ENCODE results near the gene MED27. TPM values are rescaled to one million over a fixed set of nuclear protein-coding genes. Genes with fewer than 3 reads are reported as not detected.

MED27 gene
- total RNA-seq, 1 donor from 2014 or later, result 21.3 TPM

DNA sequence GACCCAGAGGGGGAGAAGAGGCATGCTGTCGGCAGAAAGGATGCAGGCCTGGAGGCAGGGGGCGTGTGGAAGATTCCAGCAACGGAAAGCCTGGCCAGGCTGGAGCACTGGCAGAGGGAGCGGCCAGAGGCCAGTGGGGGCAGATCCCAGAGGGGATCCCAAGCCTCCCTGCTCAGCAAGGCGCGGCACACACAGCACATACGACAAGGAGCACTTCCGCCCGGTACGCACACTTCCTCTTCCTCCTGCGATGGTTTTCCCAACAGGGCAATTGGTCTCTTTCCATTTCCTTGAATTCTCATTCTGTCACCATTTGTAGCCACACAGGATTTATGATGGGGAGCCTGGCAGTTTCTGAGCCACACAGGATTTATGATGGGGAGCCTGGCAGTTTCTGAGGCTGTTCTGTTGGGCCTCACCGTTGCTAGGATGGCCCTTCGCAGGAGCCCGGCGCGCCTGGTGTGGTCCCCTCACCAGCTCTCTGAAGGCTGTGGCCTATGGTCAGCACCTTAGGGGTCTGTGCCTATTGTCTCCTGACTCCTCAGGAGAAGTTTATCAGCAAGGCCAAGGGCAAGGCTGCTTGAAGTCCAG lies 216.3 kb downstream of the MED27 start:
- no peak for DNase-seq (ENCODE audit: low read depth)
- H3K4me3 ChIP-seq (ENCODE audit: low read depth, low read length), result no peak overlapping the region
- no peak for TF ChIP-seq CTCF (conservative IDR thresholded peaks at IDR 0.05; ENCODE audit: low read depth, low read length)

- H3K4me3 ChIP-seq (ENCODE audit: low read depth, low read length), result no peak overlapping the region
- TF ChIP-seq CTCF (conservative IDR thresholded peaks at IDR 0.05; ENCODE audit: low read depth, low read length), result no peak
- no peak for DNase-seq (ENCODE audit: low read depth)
These were observed 217.4 kb downstream of the MED27 start for GRCh38 chr9:131862261-131862660.

- no peak for TF ChIP-seq CTCF (conservative IDR thresholded peaks at IDR 0.05; ENCODE audit: low read depth, low read length)
- no peak for DNase-seq (ENCODE audit: low read depth)
- no peak overlapping the region for H3K4me3 ChIP-seq (ENCODE audit: low read depth, low read length)
These were observed 219.2 kb downstream of the MED27 start for GRCh38 chr9:131860430-131860829.

DNA sequence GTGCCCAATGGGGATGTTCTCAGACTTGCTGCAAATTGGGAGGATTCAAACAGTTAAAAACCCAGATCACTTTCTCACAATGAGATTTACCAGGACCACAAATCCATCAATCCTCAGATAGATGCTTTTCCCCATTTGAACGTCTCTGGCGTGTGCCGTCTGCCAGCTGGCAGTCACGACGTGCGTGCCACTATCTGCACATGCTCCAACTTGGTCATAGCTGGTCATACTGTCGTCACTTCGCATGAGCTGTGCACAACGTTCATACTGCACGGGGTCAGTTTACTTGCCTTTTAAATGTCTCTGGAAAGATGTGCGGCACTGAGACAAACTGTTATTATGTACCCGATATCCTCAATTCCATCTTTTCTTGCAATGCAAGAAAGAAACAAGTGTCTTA lies 221.5 kb downstream of the MED27 start:
- TF ChIP-seq CTCF (conservative IDR thresholded peaks at IDR 0.05; ENCODE audit: low read depth, low read length), result no peak
- no peak for DNase-seq (ENCODE audit: low read depth)
- no peak overlapping the region for H3K4me3 ChIP-seq (ENCODE audit: low read depth, low read length)

DNA sequence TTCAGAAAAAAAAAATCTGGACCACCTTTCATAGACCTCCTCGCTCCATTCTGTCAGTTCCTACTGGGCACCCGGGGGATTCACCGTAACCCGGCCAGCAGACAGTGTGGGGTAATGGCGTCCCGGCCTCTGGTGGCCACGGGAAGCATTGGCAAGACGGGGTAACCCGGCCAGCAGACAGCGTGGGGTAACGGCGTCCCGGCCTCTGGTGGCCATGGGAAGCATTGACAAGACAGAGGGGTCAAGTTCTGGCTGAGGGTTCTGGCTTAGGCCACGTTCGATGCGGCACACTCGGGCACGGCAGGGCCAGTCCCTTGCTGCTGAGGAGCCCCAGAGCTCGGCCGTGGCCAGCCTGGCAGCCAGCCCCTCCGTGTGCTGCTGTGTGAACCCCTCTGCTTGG lies 223.6 kb downstream of the MED27 start:
- TF ChIP-seq CTCF (conservative IDR thresholded peaks at IDR 0.05; ENCODE audit: low read depth, low read length), result no peak
- DNase-seq (ENCODE audit: low read depth), result no peak
- no peak overlapping the region for H3K4me3 ChIP-seq (ENCODE audit: low read depth, low read length)

- DNase-seq (ENCODE audit: low read depth), result no peak
- TF ChIP-seq CTCF (conservative IDR thresholded peaks at IDR 0.05; ENCODE audit: low read depth, low read length), result no peak
- no peak overlapping the region for H3K4me3 ChIP-seq (ENCODE audit: low read depth, low read length)
These were observed 224.6 kb downstream of the MED27 start for GRCh38 chr9:131854896-131855613.

DNA sequence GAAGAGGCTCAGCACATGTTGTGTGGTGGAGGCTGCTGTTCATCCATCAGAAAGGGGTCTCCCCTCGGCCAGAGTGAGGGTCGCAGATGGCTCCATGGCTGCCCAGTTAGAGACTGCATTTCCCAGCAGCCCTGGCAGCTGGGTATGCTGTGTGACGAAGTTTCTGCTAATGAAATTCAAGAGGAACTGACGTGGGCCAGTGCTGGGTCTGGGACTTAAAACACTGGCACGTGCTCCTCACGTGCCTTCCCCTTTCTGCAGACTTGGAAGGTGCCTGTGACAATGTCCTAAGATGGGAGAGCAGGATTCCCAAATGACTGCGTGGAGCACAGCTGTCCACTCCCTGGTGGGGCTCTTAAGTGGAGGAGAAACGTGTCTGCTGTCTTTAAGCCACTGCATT lies 225.3 kb downstream of the MED27 start:
- no peak for TF ChIP-seq CTCF (conservative IDR thresholded peaks at IDR 0.05; ENCODE audit: low read depth, low read length)
- no peak for DNase-seq (ENCODE audit: low read depth)

More for the DNA sequence above, 225.3 kb downstream of the MED27 start:
- no peak overlapping the region for H3K4me3 ChIP-seq (ENCODE audit: low read depth, low read length)
